GM21367 (cell line): Measurements from ENCODE around the gene DLG4.

Experiments
- ATAC-seq: cut with Tn5 transposase; IDR thresholded peaks from one replicate; pipeline ENCODE4 v1.9.1; 2021; ENCODE audit not compliant: unreplicated experiment

DLG4 gene

GRCh38 chr17:7233701-7234082 is 14.1 kb upstream of the DLG4 start:
- ATAC-seq, result no peak

GRCh38 chr17:7232114-7232513 is 12.5 kb upstream of the DLG4 start:
- no peak for ATAC-seq

- no peak for ATAC-seq
Measured at GRCh38 chr17:7229504-7229903, 9.9 kb upstream of the DLG4 start.

GRCh38 chr17:7228920-7229319 is 9.3 kb upstream of the DLG4 start:
- no peak for ATAC-seq

- ATAC-seq, result no peak
Measured at GRCh38 chr17:7226721-7227710, 7.4 kb upstream of the DLG4 start.

- ATAC-seq, result no peak
Measured at GRCh38 chr17:7225711-7226331, 6.2 kb upstream of the DLG4 start.

GRCh38 chr17:7224661-7225111 is 5.0 kb upstream of the DLG4 start:
- no peak for ATAC-seq

- no peak for ATAC-seq
Measured at GRCh38 chr17:7224110-7224509, 4.5 kb upstream of the DLG4 start.

- no peak for ATAC-seq
Measured at GRCh38 chr17:7223375-7223774, 3.7 kb upstream of the DLG4 start.

GRCh38 chr17:7222972-7223292 is 3.3 kb upstream of the DLG4 start:
- ATAC-seq, result no peak

- ATAC-seq, result no peak
Measured at GRCh38 chr17:7222093-7222971, 2.7 kb upstream of the DLG4 start.

GRCh38 chr17:7221278-7222092 is 1.8 kb upstream of the DLG4 start:
- no peak for ATAC-seq

- ATAC-seq, result no peak
Measured at GRCh38 chr17:7220593-7221277, 1.1 kb upstream of the DLG4 start.

GRCh38 chr17:7219229-7219811 is 316 bp downstream of the DLG4 start:
- no peak for ATAC-seq

- no peak for ATAC-seq
Measured at GRCh38 chr17:7218758-7219157, 878 bp downstream of the DLG4 start.

- ATAC-seq, result no peak
Measured at GRCh38 chr17:7218166-7218565, 1.5 kb downstream of the DLG4 start.

- ATAC-seq, result no peak
Measured at GRCh38 chr17:7217113-7217987, 2.3 kb downstream of the DLG4 start.

GRCh38 chr17:7216242-7217112 is 3.2 kb downstream of the DLG4 start:
- ATAC-seq, result no peak
